CMK (cell line): ENCODE results near the gene SEMA3G.

Experiments used
- DNase-seq: peaks from one replicate; pipeline ENCODE4 v3.0.0-alpha.2; 2010; ENCODE audit warnings: low read depth

SEMA3G gene

DNA sequence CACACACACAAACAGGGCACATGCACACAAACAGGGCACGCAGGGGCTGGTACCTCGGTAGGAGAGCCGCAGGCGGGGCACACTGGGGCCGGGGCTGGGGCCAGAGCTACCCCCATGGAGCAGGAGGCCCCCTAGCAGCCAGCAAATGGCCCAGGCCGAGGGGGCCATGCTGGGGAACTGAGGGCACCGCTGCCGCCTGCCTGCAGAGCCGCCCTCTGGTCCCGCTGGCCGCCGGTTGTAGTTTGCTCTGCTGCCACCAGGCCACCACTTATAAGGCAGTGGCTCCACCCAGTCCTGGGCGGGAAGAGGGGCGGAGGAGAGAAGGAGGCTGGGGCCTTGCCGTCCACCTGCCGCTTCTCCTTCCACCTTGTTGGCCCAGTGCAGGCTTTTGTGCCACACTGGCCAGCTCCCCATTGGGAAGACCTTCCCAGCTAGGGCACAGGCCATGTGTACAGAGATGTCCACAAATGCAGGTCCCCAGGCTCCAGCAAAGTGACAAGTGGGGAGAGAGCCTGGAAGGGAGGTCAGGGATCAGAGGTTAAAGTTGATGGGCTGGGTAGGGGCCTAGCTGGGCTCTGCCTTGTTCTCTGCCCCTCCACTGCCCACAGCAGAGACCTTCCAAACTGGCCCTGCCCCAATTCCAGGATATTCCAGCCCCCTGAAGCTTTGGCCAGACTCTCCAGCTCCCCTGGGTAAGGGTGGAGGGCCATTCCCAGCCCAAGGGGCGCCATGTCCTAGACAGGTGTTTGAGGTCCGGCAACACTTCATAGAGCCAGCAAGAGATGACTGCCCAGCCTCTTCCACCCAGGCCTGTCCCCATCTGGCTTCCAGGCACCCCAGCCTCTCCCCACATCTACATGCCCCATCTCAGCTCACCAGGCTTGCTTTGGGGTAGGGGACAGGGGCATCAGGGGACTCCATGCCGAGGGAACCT, at the start of gene SEMA3G:
Gene SEMA3G, minus strand, starts transcription at position 244 of the 934 bp plus-strand sequence. Its CDS starts 76 bp downstream, at position 168.
- peak; percentile 65 for DNase-seq

DNA sequence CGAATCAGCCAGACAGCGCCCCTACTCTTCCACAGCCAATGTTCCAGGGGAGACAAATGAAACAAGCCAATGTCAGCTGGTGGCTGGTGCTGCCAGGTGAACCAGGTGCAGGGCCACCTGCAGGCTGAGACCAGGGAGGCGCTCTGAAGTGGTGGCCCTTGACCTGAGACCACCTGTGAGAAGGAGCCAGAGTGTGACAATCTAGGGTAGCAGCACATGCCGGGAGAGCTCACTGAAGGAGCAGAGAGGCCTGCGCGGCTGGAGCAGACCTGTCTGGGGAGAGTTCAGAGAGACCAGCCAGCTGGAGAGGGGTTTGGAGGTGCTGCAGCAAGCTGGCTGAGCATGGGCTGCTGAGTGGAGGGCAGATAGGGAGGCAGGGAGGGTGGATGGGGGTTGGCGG, 49.5 kb upstream of the SEMA3G start:
- no peak for DNase-seq

DNA sequence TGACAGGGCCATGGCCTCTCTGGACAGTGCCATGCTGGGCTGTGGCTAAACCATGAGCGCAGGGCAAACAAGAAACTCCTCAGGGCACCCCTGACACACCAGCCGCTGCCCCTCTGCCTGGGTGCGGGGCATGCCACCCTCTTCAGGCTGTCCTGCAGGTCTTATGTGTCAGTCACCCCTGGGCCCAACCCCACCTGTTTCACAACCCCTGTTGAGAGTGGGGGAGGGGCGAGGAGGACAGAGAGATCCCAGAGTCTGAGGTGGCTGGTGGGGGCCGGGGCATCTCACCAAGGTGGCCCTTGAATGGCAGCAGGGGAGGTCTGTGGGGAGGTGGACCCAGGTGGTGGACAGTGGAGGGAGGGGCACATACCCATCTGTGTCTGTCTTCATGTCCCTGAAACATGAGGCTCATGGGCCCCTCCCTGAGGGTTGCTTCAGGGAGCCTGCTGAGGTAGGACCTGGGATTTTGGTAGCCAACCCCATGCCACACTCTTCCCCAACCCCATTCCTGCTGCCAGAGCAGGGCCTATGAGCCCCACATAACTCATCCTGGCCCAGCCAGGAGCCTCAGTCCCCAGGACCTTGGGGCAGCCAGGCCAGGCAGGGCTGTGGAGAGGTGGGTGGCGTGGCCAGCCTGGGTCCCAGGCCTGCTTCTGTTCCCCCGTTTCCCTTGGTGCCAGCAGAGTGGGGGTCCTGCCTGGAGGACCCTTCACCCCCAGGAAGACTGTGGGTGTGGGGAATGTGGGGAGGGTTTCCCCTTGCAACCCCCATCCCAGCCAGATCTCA, 48.5 kb upstream of the SEMA3G start:
- DNase-seq: no peak

DNA sequence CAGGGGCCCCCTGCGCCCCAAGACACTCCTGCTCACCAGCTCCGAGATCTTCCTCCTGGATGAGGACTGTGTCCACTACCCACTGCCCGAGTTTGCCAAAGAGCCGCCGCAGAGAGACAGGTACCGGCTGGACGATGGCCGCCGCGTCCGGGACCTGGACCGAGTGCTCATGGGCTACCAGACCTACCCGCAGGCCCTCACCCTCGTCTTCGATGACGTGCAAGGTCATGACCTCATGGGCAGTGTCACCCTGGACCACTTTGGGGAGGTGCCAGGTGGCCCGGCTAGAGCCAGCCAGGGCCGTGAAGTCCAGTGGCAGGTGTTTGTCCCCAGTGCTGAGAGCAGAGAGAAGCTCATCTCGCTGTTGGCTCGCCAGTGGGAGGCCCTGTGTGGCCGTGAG, 47.2 kb upstream of the SEMA3G start:
- DNase-seq: no peak

DNA sequence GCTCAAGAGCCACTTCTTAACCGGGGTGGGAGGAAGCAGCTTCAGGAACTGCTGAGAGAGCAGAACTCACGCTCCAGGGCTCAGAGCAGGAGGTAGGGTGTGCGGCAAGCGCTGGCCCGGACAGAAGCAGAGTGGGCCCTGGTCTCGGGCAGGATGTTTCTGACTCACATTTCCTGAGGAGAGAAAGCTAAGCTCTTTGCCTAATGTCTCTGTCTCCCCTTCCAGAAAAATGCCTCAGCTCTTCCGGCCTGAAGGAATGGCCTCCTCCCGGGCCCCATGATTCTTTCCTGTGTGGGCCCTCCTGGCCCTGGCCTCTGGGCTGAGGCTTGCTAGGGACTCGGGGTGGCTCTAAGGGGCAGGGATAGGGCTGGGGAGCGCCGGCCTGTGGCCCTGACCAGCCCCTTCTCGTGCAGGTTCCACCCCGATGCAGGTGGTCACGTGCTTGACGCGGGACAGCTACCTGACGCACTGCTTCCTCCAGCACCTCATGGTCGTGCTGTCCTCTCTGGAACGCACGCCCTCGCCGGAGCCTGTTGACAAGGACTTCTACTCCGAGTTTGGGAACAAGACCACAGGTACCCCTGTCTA, 46.1 kb upstream of the SEMA3G start:
- peak; percentile 22 for DNase-seq

DNA sequence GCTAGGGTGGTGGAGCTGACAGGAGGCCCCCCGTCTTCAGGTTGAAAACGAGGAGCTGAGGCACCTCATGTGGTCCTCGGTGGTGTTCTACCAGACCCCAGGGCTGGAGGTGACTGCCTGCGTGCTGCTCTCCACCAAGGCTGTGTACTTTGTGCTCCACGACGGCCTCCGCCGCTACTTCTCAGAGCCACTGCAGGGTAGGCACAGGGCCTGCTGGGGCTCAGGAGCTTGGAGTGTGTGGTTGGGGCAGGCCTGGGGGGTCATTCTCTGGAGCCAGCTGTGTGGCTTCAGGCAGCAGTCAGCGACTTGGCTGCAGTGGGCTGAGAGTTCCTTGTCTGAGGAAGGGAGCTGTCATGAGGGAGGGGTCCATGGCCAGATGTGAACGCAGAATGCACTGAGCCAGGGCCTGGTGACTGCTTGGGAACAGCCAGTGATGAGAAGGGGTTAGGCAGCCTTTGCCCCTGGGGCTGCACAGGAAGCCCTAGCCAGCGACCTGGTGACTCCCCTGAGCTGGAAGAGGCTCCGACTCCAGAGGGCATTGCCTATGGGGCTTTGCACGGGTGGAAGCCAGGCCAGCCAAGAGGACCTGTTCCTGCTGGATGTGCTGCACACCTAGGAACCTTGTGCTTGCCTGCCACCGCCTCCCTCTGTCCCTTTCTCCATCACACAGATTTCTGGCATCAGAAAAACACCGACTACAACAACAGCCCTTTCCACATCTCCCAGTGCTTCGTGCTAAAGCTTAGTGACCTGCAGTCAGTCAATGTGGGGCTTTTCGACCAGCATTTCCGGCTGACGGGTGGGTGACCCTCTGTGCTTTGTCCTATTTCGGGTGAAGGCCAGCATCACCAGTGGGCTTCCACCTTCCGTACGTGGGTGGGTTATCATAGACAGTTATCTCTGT, 45.4 kb upstream of the SEMA3G start:
- DNase-seq: no peak

DNA sequence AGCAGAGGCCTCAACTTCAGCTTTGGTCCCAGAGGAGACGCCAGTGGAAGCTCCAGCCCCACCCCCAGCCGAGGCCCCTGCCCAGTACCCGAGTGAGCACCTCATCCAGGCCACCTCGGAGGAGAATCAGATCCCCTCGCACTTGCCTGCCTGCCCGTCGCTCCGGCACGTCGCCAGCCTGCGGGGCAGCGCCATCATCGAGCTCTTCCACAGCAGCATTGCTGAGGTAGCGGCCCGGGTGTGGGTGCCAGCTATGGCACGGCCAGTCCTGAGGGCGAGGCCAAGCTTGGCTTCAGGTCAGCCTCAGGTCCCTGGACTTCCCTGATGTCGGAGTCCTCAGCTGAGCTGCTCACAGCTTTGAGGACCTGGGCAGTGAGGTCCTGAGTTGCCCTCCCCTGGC, 44.5 kb upstream of the SEMA3G start:
- no peak for DNase-seq

DNA sequence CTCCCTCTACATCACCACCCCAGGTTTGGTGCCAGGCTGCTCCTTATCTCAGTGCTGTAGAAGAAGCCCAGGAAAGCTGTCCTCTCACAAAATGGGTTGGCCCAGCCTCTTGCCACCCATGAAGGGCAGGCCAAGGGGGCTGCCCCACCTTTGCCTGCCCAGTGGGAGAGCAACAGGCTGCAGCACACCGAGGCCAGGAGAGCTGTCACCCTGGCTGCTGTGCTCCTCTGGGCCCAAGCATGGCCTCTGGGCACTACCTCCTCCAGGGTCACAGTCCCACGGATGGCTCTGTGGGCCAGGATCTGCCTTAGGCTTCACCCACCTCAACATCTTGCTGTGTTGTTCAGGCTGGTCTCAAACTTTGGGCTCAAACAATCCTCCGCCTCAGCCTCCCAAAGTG, 43.8 kb upstream of the SEMA3G start:
- no peak for DNase-seq

DNA sequence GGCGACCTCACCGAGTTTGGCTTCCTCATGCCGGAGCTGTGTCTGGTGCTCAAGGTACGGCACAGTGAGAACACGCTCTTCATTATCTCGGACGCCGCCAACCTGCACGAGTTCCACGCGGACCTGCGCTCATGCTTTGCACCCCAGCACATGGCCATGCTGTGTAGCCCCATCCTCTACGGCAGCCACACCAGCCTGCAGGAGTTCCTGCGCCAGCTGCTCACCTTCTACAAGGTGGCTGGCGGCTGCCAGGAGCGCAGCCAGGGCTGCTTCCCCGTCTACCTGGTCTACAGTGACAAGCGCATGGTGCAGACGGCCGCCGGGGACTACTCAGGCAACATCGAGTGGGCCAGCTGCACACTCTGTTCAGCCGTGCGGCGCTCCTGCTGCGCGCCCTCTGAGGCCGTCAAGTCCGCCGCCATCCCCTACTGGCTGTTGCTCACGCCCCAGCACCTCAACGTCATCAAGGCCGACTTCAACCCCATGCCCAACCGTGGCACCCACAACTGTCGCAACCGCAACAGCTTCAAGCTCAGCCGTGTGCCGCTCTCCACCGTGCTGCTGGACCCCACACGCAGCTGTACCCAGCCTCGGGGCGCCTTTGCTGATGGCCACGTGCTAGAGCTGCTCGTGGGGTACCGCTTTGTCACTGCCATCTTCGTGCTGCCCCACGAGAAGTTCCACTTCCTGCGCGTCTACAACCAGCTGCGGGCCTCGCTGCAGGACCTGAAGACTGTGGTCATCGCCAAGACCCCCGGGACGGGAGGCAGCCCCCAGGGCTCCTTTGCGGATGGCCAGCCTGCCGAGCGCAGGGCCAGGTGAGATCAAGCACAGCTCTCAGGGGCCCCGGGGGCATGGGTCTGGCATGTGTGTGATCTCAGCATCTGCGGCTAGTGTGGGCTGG, 43.1 kb upstream of the SEMA3G start:
- DNase-seq: no peak

DNA sequence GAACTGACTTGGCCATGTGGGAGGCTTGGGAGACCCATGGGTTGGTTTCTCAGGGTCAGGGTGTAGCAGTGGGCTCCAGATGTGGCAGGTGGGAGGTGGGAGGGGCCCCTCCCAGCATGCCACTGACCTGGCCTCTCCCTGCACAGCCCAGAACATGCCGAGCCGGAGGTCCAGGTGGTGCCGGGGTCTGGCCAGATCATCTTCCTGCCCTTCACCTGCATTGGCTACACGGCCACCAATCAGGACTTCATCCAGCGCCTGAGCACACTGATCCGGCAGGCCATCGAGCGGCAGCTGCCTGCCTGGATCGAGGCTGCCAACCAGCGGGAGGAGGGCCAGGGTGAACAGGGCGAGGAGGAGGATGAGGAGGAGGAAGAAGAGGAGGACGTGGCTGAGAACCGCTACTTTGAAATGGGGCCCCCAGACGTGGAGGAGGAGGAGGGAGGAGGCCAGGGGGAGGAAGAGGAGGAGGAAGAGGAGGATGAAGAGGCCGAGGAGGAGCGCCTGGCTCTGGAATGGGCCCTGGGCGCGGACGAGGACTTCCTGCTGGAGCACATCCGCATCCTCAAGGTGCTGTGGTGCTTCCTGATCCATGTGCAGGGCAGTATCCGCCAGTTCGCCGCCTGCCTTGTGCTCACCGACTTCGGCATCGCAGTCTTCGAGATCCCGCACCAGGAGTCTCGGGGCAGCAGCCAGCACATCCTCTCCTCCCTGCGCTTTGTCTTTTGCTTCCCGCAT, 42.3 kb upstream of the SEMA3G start:
- DNase-seq: no peak

DNA sequence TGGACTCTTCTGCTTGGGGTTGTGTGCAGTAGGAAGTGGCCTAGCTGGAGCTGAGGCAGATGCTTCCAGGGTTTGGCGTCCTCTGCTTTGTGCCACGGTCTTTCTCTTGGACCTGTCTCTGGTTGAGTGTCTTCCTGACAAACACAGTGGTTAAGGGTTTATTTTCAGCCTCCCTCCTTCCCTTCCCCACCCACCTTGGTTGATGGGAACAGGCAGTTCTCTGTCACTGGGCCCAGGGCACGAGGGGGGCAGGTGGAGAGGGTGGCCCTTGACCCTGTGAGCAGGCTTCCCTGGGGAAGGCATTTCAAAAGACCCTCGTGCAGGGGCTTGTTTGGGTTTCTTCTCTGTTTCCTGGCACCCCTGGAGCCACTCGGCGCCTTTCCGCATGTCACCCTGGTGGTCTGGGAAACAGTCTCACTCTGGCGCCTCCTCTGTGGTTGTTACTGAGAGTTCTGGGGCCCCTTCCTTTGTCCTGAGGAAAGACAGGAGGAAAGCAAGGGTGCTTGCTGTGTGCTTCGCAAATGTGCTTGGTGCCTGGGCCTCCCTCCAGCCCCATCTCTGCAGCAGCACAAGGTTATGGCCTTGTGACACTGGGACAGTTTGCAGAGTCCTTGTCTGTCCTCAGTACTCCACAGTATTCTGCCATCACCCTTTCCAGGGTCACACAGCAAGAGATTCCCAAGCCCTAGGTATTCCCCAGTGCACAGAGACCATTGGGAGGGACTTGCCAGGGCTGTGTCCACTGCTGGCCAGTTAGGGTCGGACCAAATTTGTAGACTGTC, 40.0 kb upstream of the SEMA3G start:
- DNase-seq: no peak

DNA sequence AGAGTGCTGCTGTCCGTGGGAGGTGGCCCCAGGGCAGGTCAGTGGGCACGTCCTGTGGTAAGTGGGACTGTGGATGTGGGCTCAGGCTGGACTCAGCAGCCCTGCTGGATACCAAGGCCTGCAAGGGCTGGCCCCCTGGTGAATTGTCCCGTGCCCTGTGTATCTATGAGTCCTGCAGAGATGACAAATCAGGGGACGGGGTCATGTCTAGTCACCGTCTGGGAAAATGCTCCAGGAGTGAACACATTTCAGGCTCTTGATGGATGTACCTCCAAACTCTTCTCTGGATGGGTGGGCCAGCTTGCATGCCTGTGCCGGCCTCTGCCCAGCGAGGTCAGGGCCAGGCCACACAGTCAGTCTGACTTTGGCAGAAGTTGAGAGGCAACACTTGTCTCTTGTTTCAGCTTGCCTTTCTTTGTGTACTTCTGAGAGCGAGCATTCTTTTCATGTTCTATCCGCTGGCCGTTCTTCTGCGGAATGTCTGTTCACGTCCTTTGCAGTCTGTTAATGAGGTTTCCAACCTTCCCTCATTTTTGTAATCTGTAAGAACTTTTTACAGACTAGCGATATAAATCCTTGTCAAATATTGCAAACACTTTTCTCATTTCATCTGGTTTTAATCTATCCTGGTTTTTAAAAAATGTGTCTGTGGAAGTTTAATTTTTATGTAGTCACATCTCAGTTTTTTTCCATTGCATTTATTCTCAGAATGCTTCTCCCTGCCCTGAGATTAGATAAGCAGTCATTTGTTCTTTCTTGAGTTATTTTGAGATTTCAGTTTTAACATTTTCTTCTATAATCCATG, 38.9 kb upstream of the SEMA3G start:
- DNase-seq: no peak

DNA sequence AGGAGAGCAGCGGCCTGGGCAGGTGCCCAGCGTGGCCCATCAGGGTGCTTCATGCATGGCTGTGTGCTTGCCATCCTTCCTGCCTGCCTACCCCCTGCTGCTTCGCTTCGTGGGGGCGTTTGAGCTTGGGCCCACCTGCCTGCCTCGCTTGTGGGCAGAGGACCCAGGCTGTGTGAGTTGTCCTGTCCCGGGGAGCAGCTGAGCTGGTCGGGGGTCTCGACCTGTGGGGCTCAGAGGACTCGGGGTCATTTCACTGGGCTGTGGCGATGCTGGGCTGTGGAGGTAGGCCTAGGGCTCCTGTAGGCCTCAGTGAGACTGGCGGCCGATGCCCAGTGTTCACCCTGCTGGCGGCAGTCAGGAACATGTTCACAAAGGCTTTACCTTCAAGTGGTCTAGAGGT, 38.2 kb upstream of the SEMA3G start:
- no peak for DNase-seq

DNA sequence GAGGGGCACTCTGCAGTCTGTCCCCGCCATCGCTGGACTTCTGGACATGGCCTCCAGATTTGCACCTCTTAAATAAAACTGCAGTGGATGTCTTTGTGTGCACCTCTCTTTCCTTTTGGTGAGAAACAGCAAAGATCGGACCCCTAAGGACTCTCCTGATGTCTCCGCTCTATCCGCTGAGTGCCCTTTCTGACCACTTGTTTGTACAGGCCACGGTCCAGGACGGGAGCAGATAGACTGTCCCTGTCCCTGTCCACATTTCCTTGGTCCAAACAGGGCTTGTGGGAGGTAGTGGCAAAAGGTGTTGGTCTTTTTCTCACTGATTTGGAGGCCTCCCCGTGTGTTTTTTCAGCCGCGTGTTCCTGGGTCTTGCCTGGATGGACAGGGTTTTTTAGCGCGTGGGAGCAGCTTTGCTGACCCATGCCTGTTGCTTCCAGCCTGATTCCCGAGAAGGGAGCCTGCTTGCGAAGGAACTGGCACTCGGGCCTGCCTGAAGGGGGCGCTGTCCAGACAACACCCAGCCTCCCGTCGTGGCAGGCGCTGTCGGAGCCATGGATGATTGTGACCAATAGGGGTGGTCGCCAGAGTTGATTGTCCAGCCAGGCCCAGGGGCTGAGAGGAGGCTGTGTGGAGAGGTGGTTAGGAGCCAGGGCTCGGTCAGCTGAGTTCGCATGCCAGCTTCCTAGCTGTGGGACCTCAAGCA, 37.1 kb upstream of the SEMA3G start:
- DNase-seq: no peak

DNA sequence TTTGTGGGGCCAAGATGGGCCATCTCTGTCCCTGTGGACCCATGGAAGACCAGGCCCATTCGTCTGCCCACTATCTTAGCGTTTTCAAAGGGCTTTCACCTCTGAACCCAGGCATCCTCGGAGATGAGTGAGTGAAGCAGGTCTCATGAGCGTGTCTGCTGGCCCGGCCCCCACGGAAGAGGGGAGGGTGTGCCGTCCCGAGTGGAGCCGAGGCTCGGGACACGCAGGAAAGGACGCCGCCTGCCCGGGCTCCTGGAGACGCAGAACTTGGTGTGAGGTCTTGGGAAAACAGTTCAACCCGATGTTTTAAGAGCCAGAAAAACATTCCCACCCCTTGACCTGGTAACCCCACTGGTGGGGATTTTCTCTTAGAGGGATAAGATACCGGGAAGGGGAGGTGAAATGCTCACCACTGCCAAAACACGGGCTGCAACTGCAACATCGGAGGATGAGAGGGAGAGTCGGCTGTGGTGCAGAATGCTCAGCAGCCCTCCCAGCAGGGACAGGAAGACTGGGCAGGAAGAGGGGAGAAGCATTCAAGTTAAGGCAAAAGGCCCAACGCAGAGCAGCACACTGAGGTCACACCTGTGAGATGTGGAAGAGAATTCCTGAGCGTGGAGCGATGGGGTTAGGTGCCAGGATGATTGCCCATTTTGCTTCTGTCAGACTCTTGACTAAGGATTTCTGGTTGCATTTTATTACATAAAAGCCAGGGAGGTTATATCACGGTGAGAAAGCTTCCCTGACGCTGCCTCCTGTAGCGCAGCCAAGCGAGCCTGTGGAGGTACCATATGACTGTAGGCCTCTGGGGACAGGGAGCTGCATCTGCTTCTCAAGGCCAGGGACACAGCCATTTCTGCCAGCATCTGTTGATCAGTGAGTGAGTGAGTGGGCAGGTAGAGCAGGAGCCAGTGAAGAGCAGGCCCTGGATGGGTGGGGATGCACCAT, 36.1 kb upstream of the SEMA3G start:
- no peak for DNase-seq

DNA sequence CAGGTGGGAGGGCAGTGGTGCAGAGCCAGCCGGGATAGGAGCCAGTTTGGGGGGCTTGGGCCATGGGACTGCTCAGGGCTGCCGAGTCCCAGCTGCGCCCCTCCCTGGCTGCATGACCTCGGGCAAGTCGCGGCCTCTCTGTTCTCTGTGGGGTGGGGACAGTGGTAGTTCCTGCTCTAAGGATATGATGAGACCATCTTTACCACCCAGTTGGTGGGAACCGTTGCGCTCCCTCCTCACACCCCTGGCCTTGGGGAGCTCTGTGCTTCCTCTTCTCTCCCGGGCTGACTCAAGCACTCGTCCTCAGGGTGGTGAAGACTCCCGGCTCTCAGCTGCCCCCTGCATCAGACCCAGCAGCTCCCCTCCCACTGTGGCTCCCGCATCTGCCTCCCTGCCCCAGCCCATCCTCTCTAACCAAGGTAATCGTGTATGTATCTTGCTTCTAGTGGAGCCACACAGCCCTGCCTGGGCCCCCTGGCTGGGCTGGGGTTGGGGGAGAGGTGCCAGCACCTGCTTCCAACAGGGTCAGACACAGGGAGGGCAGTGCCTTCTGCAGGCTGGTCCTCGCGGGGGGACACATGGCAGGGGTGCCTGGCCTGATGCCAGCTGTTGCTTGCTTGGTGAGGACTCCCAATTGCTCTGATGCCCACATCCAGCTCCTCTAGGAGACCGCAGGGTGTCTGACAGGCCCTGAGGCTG, 35.1 kb upstream of the SEMA3G start:
- no peak for DNase-seq
